NCI-H345 treated with DMSO at 0.1 percent for 48 hours (cell line): ENCODE data around the gene FXYD1.

Source experiments
- DNase-seq: peaks from one replicate; lab custom pipeline; 2025; ENCODE audit not compliant: unreplicated experiment; lab: John Stamatoyannopoulos, UW

FXYD1 gene

DNA sequence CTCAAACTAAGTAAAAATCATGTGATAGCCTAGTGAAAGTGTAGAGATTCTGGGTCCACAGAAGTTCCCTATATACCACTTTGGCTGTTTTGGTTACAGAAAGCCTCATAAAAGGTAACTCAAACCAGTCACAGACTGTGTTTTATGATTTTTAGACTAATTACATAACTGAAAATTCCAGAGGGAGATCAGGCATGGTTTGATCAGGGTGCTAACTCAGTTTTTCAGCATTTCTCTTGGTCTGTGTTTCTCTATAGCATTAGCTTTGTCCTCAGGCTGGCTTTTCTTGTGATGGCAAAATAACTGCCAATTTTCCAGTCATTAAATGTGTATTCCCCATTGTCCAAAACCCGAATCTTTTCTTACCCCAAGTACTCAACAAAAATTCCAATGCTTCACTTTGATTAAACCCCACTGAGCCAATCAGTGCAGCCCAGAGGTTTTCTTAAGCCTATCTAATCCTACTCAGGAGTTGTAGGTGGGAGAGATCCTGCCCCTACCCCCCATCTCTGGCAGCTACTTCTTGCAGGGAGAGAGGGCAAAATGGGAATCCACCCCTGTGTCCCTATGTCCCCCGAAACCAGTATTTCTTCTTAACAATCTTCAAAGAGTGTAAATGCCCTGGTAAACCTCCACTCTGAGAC lies 31.6 kb upstream of the FXYD1 start:
- DNase-seq = no peak

DNA sequence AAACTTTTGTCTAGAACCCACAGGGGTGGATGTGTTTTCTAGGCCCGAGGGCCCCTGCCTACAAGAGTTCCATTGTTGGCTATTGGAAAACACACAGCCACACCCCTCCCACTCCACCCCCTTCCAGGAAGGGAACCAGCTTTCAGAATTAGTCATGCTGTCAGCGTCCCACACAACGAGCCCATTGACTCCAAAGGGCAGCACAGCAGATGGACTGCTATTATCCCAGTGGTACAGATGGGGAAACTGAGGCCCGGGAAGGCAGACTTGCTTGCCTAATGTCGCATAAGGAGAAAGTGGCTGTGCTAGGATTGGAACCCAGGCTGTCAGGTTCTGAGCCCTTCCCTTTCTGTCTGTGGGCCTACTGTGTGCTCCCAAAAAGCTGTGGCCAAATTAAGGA lies 31.1 kb upstream of the FXYD1 start:
- DNase-seq = no peak

DNA sequence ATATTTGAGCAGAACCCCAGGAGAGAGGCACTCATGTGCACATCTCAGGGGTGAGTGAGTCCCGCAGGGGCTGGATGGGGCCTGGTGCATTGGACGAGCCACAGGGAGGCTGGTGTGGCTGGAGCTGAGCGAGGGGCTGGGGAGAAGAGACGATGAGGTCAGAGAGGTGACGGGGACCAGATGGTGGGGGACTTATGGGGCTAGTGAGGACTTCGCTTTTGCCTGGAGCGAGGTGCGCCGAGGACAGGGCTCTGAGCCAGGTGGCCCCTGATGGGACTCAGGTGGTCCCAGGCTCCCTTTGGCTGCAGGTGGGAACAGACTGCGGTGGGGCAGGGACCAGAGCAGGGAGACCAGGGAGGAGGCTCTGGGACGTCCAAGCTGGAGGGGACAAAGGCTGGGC lies 29.9 kb upstream of the FXYD1 start:
- no peak for DNase-seq

DNA sequence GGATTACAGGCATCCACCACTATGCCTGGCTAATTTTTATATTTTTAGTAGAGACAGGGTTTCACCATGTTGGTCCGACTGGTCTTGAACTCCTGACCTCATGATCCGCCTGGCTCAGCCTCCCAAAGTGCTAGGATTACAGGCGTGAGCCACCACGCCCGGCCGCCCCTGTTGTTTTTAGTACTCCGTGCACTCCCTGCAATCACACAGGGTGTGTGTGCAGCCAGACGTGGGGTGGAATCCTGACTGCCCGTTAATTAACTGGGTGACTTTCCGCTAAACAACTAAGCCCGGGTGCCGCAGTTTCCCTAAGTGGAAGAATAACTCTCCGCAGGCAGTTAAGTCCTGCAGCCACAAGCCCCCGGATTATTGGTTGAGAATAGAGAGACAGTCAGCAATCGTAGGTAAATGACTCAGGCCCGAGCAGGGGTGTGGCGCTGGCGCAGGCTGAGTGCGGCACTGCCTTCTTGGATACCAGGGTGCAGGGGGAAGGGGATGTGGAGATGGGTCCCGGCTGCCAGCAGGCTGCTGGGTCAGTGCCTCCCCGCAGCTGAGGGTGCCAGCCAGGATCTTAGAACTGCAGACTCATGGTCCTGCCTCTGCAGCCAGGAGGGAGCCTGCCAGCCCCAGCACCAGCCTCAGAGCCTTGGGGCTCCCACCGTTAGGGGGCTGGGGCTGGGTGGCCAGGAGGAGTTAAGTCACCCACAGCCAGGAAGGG lies 29.1 kb upstream of the FXYD1 start:
- DNase-seq = no peak

DNA sequence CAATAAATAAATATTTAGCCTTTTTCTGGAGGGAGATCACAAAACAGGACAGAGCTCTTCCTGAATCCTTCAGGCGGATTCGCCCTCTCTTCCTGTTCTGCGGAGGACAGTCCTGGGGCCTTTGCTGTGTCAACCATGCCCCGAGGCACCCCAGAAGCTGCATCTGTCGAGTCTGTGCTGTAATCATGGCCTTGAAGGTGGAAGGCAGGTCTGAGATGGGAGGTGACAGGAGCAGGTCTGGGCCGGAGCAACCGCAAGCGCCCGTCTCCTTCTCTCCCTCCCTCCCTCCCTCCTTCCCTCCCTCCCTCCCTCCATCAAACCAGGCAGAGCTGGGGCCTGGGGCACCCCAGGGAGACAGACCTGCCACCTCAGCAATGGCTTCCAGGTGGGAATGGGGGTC lies 27.6 kb upstream of the FXYD1 start:
- DNase-seq = no peak

DNA sequence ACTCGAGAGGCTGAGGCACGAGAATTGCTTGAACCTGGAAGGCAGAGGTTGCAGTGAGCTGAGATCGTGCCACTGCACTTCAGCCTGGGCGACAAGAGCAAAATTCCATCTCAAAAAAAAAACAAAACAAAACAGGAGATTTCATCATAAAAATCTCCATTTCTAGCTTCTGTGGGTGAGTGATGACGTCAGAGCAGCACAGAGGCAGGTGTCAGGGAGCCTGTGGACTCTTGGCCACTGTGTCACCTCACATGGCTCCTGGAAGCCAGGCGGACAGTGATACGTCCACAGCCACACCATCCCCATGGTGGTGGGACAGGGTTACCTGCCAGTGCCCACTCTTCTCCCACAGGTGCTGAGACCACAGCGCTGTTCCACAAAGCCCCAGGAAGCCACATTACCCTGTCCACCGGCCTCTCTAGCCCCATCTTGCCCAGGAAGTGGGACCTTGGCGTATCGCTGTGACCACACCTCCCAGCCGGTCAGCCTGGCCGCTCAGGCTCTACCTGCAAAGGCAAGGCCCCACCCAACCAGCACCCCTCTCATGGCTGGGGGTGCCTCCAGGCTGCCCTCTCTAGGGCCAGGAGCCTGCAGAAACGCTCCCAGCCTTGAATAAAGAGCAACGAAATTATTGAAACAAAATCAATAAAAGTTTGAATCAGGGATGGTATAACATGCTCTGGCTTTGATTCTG lies 25.5 kb upstream of the FXYD1 start:
- no peak for DNase-seq

DNA sequence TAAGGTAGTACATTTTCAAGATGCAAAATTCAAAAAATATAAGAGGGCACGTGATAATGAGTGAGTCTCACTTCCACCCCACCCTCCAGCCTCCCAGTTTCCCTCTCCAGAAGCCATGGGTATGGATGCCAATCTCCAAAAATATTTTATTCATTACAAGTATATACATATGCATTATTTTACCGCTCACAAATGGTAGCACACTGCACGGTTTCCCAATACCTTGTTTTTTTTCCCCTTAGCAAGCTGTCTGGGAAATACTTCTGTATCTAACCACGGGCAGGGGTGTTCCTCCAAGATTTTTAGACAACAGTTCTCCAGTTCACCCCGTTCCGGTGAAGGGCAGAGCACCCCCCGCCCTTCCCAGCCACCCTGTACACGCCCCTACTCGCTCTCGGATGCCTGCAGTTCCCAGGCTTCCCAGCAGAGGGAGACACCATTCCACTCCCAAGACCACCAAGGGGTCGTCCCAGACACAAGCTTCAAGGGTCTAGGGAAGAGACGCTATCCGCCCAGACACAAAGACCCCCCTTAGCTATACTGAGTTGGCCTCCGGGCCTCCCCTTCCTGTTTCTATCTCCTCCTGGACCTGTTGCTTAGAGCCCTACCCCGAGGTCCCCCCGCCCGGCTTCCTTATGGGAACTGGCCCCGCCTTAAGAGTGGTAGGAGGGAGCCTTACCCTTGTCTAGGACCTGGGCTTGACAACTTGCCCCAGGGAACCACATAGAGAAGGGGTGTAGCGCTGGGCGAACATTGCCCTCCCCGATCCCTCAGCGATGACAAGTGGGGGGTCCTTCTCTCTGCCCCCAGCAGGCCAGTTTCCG lies 24.1 kb upstream of the FXYD1 start:
- peak; percentile 46 for DNase-seq

DNA sequence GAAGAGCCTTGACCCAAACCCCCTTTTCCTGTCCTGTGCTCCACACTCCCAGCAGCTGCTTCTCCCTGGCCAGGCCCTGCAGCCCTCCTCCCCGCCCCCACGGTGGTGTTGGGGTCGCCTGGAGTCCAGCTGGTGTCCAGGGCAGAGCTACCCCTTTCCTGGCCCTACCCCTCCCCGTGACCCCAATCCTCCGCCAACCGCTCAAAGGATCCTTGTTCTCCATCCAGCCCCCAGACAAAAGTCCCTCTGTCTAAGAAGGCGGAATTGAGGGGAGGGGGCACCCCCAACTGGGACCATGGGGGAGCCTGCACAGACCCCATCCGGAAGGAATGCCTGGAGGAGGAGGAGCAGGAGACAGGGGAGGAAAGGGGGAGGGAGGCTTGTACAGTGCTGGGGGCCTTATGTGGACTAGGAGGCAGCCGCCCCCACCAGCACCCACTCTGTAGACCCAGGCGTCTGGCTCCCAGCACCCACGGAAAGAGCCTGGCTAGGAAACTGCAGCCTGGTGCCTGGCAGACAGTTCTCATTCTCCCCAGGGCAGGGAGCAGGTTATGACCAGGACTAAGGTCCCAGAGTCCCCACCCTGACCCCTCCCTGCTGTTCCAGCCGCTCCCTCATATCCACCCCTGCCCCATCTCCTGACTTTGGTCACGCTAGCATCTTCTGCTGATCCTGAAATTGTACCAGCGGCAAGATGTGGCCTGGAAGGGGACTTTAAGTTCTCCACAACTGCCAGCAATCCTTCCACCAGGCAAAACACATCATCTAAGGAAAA lies 23.3 kb upstream of the FXYD1 start, which contains the start of gene FXYD3:
FXYD3 (plus strand) TSS at position 647 of the 775 bp plus-strand sequence. CDS start 3,554 bp downstream, outside the sequence.
- DNase-seq = no peak

DNA sequence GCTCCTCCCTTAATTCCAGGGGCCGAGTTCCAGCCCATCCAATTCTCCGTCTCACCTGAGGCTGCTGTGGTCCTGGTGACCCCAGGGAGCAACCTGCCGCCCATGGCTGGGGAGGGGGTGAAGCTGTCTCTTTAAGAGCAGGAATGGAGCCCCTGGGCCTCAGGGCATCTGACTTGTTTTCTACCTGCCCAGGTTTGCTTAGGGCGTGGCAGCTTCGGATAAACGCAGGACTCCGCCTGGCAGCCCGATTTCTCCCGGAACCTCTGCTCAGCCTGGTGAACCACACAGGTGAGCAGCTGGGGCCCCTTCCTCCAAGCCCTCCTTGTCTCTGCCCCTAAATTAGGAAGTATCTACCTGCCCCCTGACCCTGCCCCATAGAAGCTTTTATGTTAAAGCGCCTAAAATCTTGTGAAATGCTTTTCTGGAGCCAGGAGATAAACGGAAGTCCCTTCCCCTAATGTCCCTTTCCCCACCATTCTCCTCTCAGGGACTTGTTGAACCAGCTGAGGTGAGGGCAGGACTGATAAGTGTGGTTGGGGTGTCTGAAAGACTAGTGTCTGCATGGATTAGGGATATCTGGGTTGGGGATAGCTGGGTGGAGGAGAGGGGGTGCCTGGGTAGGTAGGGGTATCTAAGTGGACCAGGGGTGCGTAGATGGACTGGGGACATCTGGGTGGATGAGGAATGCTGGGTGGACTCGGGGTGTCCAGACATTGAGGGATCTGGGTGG lies 22.4 kb upstream of the FXYD1 start:
- DNase-seq = no peak

DNA sequence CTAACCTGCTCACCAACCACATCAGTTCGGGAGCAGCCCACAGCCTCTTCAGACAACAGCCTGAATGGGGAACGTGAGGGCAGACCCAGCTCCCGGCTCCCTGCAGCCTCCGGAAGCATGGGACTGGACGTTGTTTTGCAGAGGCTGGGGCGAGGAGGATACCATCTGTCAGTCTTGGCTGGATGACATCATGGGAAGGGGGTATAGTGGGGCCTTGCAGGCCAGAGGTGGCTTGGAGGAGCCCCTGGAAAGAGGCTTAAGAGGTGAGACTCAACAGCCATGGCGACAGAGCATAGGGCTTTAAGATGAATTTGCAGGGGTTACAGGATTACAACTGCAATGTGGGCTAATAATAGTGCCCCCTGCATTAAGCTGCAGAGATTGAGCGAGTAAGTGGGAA lies 21.5 kb upstream of the FXYD1 start:
- no peak for DNase-seq

DNA sequence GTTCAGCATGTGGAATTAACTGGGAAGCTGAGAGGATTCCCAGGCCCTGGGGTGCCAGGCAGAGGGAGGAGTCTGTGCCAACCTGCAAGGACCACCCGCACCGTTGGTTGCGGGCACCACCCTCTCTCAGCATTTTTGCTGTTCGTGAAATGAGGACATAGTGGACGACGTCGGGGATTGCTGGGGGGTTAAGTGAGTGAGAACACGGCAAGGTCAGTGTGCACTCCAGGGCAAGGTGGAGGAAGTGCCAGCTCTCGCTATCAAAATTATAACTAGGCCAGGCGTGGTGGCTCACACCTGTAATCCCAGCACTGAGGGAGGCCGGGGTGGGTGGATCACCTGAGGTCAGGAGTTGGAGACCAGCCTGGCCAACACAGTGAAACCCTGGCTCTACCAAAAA lies 20.8 kb upstream of the FXYD1 start:
- no peak for DNase-seq

DNA sequence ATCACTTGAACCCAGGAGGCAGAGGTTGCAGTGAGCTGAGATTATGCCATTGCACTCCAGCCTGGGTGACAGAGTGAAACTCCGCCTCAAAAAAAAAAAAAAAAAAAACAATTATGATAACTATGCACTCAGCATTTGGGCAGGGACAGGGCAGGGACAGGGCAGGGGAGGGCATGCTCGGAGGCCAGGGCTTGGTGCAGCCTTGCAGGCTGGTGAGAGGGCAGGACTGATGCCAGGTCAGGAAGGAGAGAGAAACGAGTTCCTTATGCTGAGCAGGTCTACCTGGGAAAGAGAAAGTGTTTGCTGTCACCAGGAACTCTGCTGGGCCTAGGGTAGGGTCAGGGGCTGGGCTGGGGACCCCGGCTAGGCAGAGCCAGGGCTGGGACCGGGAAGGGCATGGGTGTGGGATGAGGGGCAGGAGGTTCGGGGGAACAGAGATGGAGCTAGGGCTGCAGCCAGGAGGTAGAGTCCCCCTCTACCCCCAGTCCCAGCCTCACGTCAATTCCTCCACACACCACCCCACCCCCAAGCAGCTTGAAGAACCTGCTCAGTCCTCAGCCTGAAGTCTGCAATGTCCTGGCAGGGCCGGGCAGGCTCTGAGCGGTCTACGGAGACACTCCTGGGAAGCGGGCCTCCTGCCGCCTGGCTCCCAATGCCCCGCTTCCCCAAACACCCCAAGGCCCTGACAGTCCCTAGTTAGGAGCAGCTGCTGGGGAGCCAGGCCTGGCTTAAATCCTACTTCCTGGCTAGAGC lies 20.2 kb upstream of the FXYD1 start:
- DNase-seq = no peak

DNA sequence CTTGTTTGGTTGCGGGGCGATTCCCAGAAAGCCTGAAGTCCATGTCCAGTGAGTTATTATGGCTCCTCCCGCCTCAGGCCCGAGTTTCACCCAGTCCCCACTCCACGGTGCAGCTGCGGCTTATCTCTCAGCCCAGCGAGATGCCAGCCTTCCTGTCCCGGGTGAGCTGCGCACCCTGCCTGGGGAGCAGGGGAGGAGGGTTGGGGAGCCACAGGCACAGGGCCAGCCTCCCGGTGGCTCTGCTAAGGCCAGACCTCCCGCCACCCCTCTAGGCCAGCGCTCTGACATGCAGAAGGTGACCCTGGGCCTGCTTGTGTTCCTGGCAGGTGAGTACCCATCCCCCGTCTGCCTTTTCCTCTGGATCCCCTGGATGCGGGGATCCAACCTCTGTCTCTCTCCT lies 19.5 kb upstream of the FXYD1 start:
- DNase-seq = no peak

DNA sequence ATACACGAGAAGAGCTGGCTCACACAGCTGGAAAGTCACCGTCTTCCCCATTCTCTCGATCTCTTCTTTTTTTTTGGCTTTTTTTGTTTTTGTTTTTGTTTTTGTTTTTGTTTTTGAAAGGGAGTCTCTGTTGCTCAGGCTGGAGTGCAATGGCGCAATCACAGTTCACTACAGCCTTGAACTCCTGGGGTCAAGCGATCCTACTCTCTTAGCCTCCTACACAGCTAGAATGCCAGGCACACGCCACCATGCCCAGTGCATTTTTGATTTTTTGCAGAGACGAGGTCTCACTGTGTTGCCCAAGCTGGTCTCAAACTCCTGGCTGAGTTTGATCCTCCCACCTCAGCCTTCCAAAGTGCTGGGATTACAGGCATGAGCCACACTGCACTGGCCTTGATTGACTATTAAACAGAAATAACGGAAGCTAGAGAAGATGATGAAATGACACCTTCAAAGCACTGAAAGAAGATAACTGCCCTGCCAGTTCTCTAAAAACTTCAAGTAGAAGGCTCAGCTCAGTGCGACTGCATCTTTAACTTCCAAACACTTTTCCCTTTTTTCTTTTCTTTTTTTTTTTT lies 19.0 kb upstream of the FXYD1 start:
- DNase-seq = no peak

DNA sequence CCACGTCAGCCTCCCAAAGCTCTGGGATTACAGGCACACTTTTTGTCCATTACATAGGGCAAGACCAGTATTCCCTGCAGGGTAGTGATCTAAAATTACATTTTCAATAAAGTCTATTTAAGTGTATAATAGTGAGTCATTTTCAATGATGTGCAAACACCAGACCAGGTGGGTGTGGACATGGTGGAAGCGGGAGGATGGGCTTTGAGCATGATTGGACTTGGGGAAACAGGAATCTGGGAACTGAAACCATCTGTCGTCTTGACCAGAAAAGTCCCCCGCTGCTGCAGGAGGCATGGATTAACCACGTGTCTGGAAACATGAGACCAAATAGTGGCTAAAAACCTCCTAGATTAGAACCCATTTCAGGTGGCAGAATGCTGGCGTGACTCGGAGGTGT lies 18.1 kb upstream of the FXYD1 start:
- no peak for DNase-seq

DNA sequence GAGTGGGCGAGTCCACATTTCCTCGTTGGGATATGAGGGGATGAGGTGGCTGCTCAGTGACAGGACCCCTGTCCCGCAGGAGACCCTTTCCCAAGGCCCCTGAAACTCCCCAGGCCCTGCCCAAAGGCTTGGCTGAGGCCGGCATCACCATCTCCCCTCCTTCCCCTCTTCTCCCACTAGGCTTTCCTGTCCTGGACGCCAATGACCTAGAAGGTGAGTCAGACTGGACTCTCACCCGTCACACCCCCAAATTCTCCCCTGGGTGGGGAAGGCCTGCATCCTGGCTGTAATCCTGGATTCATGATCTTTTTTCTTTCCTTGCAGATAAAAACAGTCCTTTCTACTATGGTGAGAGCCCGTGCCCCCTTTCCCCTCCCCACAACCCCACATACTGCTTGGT lies 17.7 kb upstream of the FXYD1 start:
- DNase-seq = no peak

DNA sequence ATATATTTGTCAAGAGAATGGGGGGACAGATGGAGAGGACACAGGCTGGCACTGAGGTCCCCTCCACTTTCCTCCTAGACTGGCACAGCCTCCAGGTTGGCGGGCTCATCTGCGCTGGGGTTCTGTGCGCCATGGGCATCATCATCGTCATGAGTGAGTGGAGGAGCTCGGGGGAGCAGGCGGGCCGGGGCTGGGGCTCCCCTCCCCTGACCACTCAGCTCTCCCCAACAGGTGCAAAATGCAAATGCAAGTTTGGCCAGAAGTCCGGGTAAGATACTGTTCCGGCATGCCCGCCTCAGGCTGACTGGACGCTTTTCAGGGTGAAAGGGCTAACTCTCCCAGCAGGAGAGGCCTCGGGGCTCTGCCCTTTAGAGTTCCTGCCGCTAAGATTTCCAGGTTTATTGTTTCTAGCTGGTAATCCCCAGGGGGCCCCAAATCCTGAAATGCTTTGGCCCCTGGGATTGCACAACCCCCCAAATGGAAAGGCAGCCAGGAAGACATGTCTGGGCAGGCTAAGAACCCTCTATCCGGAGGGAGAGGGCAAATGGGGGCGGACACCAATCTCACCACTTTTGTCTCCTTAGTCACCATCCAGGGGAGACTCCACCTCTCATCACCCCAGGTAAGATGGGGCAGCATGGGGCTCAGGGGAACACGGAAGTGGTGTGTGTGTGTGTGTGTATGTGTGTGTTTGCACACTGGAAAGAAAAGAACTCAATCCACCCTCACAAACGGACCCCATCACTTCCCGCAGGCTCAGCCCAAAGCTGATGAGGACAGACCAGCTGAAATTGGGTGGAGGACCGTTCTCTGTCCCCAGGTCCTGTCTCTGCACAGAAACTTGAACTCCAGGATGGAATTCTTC lies 15.7 kb upstream of the FXYD1 start:
- DNase-seq = no peak

DNA sequence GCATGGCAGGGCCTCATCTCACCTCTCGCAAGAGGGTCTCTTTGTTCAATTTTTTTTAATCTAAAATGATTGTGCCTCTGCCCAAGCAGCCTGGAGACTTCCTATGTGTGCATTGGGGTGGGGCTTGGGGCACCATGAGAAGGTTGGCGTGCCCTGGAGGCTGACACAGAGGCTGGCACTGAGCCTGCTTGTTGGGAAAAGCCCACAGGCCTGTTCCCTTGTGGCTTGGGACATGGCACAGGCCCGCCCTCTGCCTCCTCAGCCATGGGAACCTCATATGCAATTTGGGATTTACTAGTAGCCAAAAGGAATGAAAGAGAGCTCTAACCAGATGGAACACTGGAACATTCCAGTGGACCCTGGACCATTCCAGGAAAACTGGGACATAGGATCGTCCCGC lies 15.1 kb upstream of the FXYD1 start:
- no peak for DNase-seq
